RWPE2 (cell line): ENCODE data around the gene KMT2A.

Source experiments
- ATAC-seq: fragments of 200-7000 bp; cut with Tn5 transposase; 3 replicates; pipeline ENCODE4 v1.9.1; 2021; ENCODE audit warnings: low read depth
- DNase-seq: peaks from one replicate; pipeline ENCODE4 v3.0.0-alpha.2; 2020; ENCODE audit warnings: low spot score
- H3K27ac ChIP-seq: fragments of 450-650 bp; 2 replicates; pipeline ENCODE4 v1.5.1; 2017; ENCODE audit warnings: mild to moderate bottlenecking; ENCODE audit not compliant: poor library complexity, severe bottlenecking
- H3K27me3 ChIP-seq: fragments of 250-450 bp; sonication (Bioruptor Pico); 2 replicates; pipeline ENCODE4 v1.5.1; 2021; ENCODE audit warnings: mild to moderate bottlenecking, moderate library complexity; ENCODE audit not compliant: insufficient read depth, poor library complexity, severe bottlenecking
- H3K36me3 ChIP-seq: fragments of 250-450 bp; sonication (Bioruptor Pico); 2 replicates; pipeline ENCODE4 v1.5.1; 2020; ENCODE audit warnings: low read depth, mild to moderate bottlenecking, moderate library complexity
- H3K4me1 ChIP-seq: fragments of 250-450 bp; sonication (Bioruptor Pico); 2 replicates; pipeline ENCODE4 v1.5.1; 2021; ENCODE audit warnings: mild to moderate bottlenecking, moderate library complexity; ENCODE audit not compliant: insufficient read depth, poor library complexity, severe bottlenecking
- H3K4me3 ChIP-seq: fragments of 250-450 bp; sonication (Bioruptor Pico); 2 replicates; pipeline ENCODE4 v1.5.1; 2021; ENCODE audit warnings: mild to moderate bottlenecking, moderate library complexity; ENCODE audit not compliant: severe bottlenecking
- H3K9me3 ChIP-seq: fragments of 250-450 bp; sonication (Bioruptor Pico); 2 replicates; pipeline ENCODE4 v1.5.1; 2021; ENCODE audit warnings: mild to moderate bottlenecking, moderate library complexity; ENCODE audit not compliant: severe bottlenecking
- CTCF ChIP-seq: fragments of 450-650 bp; IDR thresholded peaks from one replicate; pipeline ENCODE4 v1.5.1; 2017; ENCODE audit warnings: mild to moderate bottlenecking, moderate library complexity; ENCODE audit not compliant: poor library complexity, severe bottlenecking

The KMT2A gene

GRCh38 chr11:118526688-118527087 lies 90.4 kb downstream of the KMT2A start:
- H3K9me3 ChIP-seq: no peaks in the 10 kb centered on the region
- H3K4me3 ChIP-seq: no peak overlapping the region
- H3K27ac ChIP-seq: no peak overlapping the region
- H3K27me3 ChIP-seq: no peaks in the 10 kb centered on the region
- no peak for TF ChIP-seq CTCF
- ATAC-seq: no peak
- H3K36me3 ChIP-seq: peaks cover 23% of the 10 kb centered on the region
- peak; percentile 2 for DNase-seq
- peaks cover 6% of the 10 kb centered on the region for H3K4me1 ChIP-seq

- no peaks in the 10 kb centered on the region for H3K27me3 ChIP-seq
- ATAC-seq: no peak
- DNase-seq: peak; percentile 6
- no peak within 1 kb of the TSS for H3K27ac ChIP-seq
- H3K9me3 ChIP-seq: no peaks in the 10 kb centered on the region
- peaks cover 6% of the 10 kb centered on the region for H3K4me1 ChIP-seq
- TF ChIP-seq CTCF: no peak
- H3K36me3 ChIP-seq: peaks cover 18% of the 10 kb centered on the region
- no peak within 1 kb of the TSS for H3K4me3 ChIP-seq
Observed at GRCh38 chr11:118527109-118527508, 90.8 kb downstream of the KMT2A start, which contains the start of gene TTC36. TTC36 (plus strand) TSS chr11:118527474; CDS start chr11:118527495, 21 bp downstream.

GRCh38 chr11:118528511-118528910 lies 92.2 kb downstream of the KMT2A start:
- H3K4me3 ChIP-seq: no peak overlapping the region
- DNase-seq: no peak
- no peak overlapping the region for H3K27ac ChIP-seq
- TF ChIP-seq CTCF: no peak
- peaks cover 4% of the 10 kb centered on the region for H3K36me3 ChIP-seq
- no peak for ATAC-seq
- H3K9me3 ChIP-seq: no peaks in the 10 kb centered on the region
- no peaks in the 10 kb centered on the region for H3K27me3 ChIP-seq
- H3K4me1 ChIP-seq: peaks cover 6% of the 10 kb centered on the region

GRCh38 chr11:118529584-118530175 lies 93.4 kb downstream of the KMT2A start:
- H3K4me3 ChIP-seq: peak overlapping the region; percentile 90
- no peak for DNase-seq

More at GRCh38 chr11:118529584-118530175, 93.4 kb downstream of the KMT2A start:
- Histone ChIP-seq H3K27me3 (no peaks in the 10 kb centered on the region), H3K36me3 (no peaks in the 10 kb centered on the region; the same call in 1 of the 2 replicates), H3K4me1 (peaks cover 6% of the 10 kb centered on the region), H3K27ac (no peak overlapping the region), H3K9me3 (no peaks in the 10 kb centered on the region)
- TF ChIP-seq CTCF: no peak
- ATAC-seq: no peak
